ENCODE measurements around the gene PFDN1. TPM values are rescaled to one million over a fixed set of nuclear protein-coding genes. Genes with fewer than 3 reads are reported as not detected.

PFDN1 gene
- total and polyA plus RNA-seq, 2 experiments from 2014 or later: 119 to 256 TPM

DNA sequence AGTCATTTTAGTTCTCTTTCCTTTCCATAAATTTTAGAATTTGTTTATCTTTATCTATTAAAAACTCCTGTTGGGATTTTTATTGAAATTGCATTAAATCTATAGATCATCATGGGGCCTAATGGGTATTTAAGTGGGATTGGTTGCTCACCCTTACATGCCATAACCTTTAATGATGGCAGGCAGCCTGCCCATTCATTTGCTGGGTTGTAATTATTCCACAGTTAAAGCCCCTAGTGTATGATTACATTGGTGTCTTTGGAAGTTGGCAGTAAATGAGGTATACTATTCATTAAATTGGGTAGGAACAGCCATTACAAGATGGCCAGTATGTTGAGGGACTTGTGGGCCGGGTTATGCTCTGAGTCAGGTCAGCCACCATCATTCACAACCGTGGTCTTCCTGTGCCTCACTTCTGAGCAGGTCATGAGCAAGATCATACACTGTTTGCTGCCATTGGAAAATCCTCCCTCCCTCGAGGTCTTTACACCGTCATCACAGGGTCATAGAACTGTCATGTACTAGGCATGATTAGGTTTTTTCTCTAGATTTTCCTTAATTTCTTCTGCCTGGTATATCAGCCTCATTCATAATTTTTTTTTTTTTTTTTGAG is 68.4 kb downstream of the PFDN1 start:
- Mint-ChIP-seq H3K36me3 (ENCODE audit: low read depth) (no peaks in the 10 kb centered on the region), H3K27me3 (ENCODE audit: insufficient read depth, low read depth, poor library complexity) (no peaks in the 10 kb centered on the region), H3K4me1 (no peaks in the 10 kb centered on the region), H3K27ac (no peak overlapping the region), H3K4me3 (no peak overlapping the region), H3K9me3 (no peaks in the 10 kb centered on the region; the same call in 2 of the 3 replicates)
- TF ChIP-seq NANOG (IDR thresholded peaks at IDR 0.05; ENCODE audit: borderline replicate concordance) (no peak), STAT1 (IDR thresholded peaks at IDR 0.05; ENCODE audit: unreplicated experiment) (no peak), CREB1 (CRISPR knock-in tag; IDR thresholded peaks at IDR 0.05; ENCODE audit: low read depth) (no peak), EZH2phosphoT487 (IDR thresholded peaks at IDR 0.05; ENCODE audit: unreplicated experiment) (no peak), EZH2 (IDR thresholded peaks at IDR 0.05; ENCODE audit: low read depth, unreplicated experiment) (no peak), JUNB (IDR thresholded peaks at IDR 0.05; ENCODE audit: unreplicated experiment) (no peak), ZNF331 (CRISPR knock-in tag; IDR thresholded peaks at IDR 0.05; ENCODE audit: low read depth) (no peak), POLR2AphosphoS5 (IDR thresholded peaks at IDR 0.05; ENCODE audit: low read depth) (no peak), ZNF114 (CRISPR knock-in tag; IDR thresholded peaks at IDR 0.05) (no peak)
- TF ChIP-seq, protein P1, sequence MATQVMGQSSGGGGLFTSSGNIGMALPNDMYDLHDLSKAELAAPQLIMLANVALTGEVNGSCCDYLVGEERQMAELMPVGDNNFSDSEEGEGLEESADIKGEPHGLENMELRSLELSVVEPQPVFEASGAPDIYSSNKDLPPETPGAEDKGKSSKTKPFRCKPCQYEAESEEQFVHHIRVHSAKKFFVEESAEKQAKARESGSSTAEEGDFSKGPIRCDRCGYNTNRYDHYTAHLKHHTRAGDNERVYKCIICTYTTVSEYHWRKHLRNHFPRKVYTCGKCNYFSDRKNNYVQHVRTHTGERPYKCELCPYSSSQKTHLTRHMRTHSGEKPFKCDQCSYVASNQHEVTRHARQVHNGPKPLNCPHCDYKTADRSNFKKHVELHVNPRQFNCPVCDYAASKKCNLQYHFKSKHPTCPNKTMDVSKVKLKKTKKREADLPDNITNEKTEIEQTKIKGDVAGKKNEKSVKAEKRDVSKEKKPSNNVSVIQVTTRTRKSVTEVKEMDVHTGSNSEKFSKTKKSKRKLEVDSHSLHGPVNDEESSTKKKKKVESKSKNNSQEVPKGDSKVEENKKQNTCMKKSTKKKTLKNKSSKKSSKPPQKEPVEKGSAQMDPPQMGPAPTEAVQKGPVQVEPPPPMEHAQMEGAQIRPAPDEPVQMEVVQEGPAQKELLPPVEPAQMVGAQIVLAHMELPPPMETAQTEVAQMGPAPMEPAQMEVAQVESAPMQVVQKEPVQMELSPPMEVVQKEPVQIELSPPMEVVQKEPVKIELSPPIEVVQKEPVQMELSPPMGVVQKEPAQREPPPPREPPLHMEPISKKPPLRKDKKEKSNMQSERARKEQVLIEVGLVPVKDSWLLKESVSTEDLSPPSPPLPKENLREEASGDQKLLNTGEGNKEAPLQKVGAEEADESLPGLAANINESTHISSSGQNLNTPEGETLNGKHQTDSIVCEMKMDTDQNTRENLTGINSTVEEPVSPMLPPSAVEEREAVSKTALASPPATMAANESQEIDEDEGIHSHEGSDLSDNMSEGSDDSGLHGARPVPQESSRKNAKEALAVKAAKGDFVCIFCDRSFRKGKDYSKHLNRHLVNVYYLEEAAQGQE (IDR thresholded peaks at IDR 0.05; ENCODE audit: unreplicated experiment): no peak
- TF ChIP-seq, protein P2, sequence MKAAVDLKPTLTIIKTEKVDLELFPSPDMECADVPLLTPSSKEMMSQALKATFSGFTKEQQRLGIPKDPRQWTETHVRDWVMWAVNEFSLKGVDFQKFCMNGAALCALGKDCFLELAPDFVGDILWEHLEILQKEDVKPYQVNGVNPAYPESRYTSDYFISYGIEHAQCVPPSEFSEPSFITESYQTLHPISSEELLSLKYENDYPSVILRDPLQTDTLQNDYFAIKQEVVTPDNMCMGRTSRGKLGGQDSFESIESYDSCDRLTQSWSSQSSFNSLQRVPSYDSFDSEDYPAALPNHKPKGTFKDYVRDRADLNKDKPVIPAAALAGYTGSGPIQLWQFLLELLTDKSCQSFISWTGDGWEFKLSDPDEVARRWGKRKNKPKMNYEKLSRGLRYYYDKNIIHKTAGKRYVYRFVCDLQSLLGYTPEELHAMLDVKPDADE (IDR thresholded peaks at IDR 0.05): no peak
- TF ChIP-seq, protein P3, sequence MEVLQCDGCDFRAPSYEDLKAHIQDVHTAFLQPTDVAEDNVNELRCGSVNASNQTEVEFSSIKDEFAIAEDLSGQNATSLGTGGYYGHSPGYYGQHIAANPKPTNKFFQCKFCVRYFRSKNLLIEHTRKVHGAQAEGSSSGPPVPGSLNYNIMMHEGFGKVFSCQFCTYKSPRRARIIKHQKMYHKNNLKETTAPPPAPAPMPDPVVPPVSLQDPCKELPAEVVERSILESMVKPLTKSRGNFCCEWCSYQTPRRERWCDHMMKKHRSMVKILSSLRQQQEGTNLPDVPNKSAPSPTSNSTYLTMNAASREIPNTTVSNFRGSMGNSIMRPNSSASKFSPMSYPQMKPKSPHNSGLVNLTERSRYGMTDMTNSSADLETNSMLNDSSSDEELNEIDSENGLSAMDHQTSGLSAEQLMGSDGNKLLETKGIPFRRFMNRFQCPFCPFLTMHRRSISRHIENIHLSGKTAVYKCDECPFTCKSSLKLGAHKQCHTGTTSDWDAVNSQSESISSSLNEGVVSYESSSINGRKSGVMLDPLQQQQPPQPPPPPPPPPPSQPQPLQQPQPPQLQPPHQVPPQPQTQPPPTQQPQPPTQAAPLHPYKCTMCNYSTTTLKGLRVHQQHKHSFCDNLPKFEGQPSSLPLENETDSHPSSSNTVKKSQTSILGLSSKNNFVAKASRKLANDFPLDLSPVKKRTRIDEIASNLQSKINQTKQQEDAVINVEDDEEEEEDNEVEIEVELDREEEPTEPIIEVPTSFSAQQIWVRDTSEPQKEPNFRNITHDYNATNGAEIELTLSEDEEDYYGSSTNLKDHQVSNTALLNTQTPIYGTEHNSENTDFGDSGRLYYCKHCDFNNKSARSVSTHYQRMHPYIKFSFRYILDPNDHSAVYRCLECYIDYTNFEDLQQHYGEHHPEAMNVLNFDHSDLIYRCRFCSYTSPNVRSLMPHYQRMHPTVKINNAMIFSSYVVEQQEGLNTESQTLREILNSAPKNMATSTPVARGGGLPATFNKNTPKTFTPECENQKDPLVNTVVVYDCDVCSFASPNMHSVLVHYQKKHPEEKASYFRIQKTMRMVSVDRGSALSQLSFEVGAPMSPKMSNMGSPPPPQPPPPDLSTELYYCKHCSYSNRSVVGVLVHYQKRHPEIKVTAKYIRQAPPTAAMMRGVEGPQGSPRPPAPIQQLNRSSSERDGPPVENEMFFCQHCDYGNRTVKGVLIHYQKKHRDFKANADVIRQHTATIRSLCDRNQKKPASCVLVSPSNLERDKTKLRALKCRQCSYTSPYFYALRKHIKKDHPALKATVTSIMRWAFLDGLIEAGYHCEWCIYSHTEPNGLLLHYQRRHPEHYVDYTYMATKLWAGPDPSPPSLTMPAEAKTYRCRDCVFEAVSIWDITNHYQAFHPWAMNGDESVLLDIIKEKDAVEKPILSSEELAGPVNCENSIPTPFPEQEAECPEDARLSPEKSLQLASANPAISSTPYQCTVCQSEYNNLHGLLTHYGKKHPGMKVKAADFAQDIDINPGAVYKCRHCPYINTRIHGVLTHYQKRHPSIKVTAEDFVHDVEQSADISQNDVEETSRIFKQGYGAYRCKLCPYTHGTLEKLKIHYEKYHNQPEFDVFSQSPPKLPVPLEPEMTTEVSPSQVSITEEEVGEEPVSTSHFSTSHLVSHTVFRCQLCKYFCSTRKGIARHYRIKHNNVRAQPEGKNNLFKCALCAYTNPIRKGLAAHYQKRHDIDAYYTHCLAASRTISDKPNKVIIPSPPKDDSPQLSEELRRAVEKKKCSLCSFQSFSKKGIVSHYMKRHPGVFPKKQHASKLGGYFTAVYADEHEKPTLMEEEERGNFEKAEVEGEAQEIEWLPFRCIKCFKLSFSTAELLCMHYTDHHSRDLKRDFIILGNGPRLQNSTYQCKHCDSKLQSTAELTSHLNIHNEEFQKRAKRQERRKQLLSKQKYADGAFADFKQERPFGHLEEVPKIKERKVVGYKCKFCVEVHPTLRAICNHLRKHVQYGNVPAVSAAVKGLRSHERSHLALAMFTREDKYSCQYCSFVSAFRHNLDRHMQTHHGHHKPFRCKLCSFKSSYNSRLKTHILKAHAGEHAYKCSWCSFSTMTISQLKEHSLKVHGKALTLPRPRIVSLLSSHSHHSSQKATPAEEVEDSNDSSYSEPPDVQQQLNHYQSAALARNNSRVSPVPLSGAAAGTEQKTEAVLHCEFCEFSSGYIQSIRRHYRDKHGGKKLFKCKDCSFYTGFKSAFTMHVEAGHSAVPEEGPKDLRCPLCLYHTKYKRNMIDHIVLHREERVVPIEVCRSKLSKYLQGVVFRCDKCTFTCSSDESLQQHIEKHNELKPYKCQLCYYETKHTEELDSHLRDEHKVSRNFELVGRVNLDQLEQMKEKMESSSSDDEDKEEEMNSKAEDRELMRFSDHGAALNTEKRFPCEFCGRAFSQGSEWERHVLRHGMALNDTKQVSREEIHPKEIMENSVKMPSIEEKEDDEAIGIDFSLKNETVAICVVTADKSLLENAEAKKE (CRISPR knock-in tag; IDR thresholded peaks at IDR 0.05): no peak
- TF ChIP-seq, protein P4, sequence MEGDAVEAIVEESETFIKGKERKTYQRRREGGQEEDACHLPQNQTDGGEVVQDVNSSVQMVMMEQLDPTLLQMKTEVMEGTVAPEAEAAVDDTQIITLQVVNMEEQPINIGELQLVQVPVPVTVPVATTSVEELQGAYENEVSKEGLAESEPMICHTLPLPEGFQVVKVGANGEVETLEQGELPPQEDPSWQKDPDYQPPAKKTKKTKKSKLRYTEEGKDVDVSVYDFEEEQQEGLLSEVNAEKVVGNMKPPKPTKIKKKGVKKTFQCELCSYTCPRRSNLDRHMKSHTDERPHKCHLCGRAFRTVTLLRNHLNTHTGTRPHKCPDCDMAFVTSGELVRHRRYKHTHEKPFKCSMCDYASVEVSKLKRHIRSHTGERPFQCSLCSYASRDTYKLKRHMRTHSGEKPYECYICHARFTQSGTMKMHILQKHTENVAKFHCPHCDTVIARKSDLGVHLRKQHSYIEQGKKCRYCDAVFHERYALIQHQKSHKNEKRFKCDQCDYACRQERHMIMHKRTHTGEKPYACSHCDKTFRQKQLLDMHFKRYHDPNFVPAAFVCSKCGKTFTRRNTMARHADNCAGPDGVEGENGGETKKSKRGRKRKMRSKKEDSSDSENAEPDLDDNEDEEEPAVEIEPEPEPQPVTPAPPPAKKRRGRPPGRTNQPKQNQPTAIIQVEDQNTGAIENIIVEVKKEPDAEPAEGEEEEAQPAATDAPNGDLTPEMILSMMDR (conservative IDR thresholded peaks at IDR 0.05; ENCODE audit: low read depth in 2 of 2): no peak
- H3K36me3 ChIP-seq (ENCODE audit: insufficient read depth): no peaks in the 10 kb centered on the region
- H4K20me1 ChIP-seq (replicated peaks; ENCODE audit: insufficient read depth): no peaks in the 10 kb centered on the region
- H2AFZ ChIP-seq: no peak overlapping the region
- 0 out of 2 replicates have a peak, but pooled peaks cover 6% of the 10 kb centered on the region for H3K9me2 ChIP-seq (ENCODE audit: insufficient read depth)
- no peak overlapping the region for H3K4me3 ChIP-seq
- ATAC-seq (no peak), DNase-seq (ENCODE audit: low spot score) (no peak)
- H3K79me2 ChIP-seq (replicated peaks; ENCODE audit: insufficient read depth): no peaks in the 10 kb centered on the region
- H3K27me3 ChIP-seq (ENCODE audit: insufficient read depth): no peaks in the 10 kb centered on the region
- H3F3A ChIP-seq (replicated peaks; ENCODE audit: low read depth): no peaks in the 10 kb centered on the region
- no peak overlapping the region for H3K27ac ChIP-seq (ENCODE audit: low read depth)
- no peaks in the 10 kb centered on the region for H3K4me1 ChIP-seq (ENCODE audit: insufficient read depth)
- H3K4me2 ChIP-seq: no peak overlapping the region

All from GM23338 (cell line).